ENCODE data around the gene TRIO.

GRCh38 chr5:14357441-14357840 is 214.3 kb downstream of the TRIO start:
- TF ChIP-seq CTCF (IDR thresholded peaks at IDR 0.05) (no peak), POLR2A (IDR thresholded peaks at IDR 0.05) (no peak)
